A549 (cell line): Measurements from ENCODE around the gene NAT8L.

Experiments
- BHLHE40 ChIP-seq: IDR thresholded peaks from 2 replicates; pipeline ENCODE4 v1.6.1; 2012; ENCODE audit warnings: low read depth, low read length, inconsistent platforms
- JUNB ChIP-seq: fragments of >200 bp; sonication (Bioruptor Twin); formaldehyde crosslinking; IDR thresholded peaks from 2 replicates; pipeline ENCODE4 v1.6.1; 2016
- MAFK ChIP-seq: fragments of 450-650 bp; IDR thresholded peaks from 2 replicates; pipeline ENCODE4 v1.6.1; 2014; ENCODE audit not compliant: partially characterized antibody
- MYC ChIP-seq: IDR thresholded peaks from 2 replicates; pipeline ENCODE4 v1.6.1; 2012; ENCODE audit warnings: mild to moderate bottlenecking, inconsistent platforms, low read length, improper control_type of control experiment, borderline replicate concordance
- POLR2A ChIP-seq: IDR thresholded peaks from 2 replicates; pipeline ENCODE4 v1.6.1; 2012; ENCODE audit warnings: mild to moderate bottlenecking, low read length
- SMC3 ChIP-seq: fragments of >200 bp; sonication (Bioruptor Twin); formaldehyde crosslinking; IDR thresholded peaks from 3 replicates; pipeline ENCODE4 v1.6.1; 2018; ENCODE audit warnings: inconsistent platforms
- TP53 ChIP-seq: fragments of 250-450 bp; sonication (Bioruptor Pico); IDR thresholded peaks from 2 replicates; pipeline ENCODE4 v1.5.0; 2021; ENCODE audit warnings: mild to moderate bottlenecking, moderate library complexity
- TF ChIP-seq, protein P1 (sequence below): fragments of >200 bp; sonication (Bioruptor Twin); formaldehyde crosslinking; IDR thresholded peaks from 3 replicates; pipeline ENCODE4 v1.5.1; 2016

- TF ChIP-seq, protein P1, sequence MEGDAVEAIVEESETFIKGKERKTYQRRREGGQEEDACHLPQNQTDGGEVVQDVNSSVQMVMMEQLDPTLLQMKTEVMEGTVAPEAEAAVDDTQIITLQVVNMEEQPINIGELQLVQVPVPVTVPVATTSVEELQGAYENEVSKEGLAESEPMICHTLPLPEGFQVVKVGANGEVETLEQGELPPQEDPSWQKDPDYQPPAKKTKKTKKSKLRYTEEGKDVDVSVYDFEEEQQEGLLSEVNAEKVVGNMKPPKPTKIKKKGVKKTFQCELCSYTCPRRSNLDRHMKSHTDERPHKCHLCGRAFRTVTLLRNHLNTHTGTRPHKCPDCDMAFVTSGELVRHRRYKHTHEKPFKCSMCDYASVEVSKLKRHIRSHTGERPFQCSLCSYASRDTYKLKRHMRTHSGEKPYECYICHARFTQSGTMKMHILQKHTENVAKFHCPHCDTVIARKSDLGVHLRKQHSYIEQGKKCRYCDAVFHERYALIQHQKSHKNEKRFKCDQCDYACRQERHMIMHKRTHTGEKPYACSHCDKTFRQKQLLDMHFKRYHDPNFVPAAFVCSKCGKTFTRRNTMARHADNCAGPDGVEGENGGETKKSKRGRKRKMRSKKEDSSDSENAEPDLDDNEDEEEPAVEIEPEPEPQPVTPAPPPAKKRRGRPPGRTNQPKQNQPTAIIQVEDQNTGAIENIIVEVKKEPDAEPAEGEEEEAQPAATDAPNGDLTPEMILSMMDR = no peak
- TF ChIP-seq TP53 (no peak), JUNB (no peak), MYC (no peak), POLR2A (no peak), BHLHE40 (no peak), SMC3 (no peak), MAFK (no peak)
Observed at GRCh38 chr4:2075987-2076907, 17.1 kb downstream of the NAT8L start.
